Hematopoietic multipotent progenitor cell treated with erythropoietin and hydrocortisone succinate and interleukin-3 and kit ligand, for 17 days (in vitro differentiated cells): ENCODE results near the gene TMEM123.

ENCODE experiments used
- DNase-seq: peaks from one replicate; pipeline ENCODE4 v3.0.0-alpha.2; 2015; ENCODE audit warnings: low spot score

Gene TMEM123

DNA sequence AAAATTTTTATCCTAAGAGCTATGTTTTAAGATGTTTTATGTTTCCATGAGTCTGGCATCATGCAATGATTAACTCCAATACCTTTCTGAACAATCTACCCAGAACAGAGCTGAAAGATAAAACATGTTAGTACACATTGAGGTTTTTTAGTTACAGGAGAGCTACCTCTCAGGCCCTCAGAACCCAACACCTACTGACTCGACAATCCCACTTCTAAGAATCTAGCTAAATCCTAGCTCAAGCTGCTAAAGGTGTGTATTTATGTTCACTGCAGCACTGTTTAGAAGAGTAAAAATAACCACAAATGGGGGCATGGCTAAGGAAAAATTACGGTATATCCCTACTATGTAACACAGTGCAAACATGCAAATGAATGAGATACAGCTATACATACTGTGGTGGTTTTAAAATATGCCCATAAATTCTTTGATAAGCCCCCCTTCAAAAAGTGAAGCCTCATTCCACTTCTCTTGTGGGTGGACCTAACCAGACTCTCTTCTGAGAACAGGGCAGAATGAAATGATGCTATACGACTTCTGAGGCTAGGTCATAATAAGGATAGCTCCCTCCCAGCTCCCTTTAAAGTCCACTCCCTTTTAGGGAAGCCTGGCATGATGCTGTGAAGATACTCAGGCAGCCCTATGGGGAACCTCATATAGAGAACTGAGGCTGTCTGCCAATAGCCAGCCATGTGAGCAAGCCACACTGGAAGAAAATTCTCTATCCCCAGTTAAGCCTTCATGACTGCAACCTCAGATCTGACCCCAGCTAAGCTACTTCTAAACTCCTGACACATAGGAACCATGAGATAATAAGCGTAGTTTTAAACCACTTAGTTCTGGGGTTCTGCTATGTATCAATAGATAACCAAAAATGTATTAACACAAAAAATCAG is 29.5 kb downstream of the TMEM123 start:
- no peak for DNase-seq

DNA sequence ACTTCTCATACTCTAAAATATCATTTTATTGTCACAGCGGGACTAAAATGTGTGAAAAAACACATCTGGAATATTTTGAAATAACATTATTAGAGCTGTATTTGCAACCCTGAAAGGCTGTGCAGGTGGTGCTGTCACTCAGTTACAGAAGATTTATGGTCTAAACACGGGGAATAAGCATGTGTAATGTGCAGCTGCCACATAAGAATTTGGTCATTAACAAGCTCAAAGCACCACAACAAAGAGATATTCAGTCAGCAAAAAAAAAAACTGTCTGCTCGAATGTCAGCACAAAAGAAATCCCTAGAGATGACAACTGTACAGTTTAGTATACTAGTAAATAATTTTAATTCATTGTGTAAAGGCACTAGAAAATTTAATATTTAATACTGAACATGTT is 31.3 kb downstream of the TMEM123 start:
- DNase-seq, result no peak

DNA sequence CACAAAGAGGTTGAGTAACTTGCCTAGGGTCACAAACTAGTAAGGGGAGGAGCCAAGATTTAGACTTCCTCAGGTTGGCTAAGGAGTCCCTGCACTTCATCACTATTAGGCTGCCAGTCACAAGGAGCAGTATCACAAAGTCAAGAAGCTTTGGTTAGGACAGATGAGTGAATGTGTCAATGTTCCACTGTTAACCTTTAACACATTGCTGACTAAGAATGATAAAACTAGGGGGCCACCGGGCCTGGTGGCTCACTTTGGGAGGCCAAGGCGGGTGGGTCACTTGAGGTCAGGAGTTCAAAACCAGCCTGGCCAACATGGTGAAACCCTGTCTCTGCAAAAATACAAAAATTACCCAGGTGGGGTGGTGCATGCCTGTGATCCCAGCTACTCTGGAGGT is 32.0 kb downstream of the TMEM123 start:
- DNase-seq, result no peak

DNA sequence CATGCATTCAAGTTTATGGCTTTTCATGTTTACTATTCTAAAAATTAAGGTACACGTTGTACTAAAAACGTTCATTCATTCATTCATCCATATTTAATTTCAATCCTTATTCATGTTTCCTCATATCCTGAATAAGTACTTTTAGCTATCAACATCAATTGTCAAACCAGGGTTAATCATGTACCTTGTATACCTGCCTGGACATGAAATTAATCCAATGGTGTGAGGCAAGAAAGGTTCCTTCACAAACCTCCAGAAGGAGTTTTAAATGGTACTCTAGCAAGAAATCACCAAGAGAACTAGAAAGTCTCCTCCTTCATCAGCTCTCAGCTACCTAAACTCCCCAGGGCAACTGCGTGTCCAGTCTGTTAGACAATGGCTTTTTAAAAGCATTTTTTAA is 33.4 kb downstream of the TMEM123 start:
- no peak for DNase-seq

DNA sequence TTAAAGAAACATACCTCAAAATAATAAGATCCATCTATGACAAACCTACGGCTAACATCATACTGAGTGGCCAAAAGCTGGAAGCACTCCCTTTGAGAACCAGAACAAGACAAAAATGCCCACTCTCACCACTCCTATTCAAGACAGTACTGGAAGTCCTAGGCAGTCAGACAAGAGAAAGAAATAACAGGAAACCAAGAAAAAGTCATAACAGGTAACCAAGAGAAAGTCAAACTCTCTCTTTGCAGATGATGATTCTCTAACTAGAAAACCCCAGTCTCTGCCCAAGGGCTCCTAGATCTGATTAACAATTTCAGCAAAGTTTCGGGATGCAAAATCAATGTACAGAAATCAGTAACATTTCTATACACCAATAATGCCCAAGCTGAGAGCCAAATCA is 35.6 kb downstream of the TMEM123 start:
- DNase-seq, result no peak

DNA sequence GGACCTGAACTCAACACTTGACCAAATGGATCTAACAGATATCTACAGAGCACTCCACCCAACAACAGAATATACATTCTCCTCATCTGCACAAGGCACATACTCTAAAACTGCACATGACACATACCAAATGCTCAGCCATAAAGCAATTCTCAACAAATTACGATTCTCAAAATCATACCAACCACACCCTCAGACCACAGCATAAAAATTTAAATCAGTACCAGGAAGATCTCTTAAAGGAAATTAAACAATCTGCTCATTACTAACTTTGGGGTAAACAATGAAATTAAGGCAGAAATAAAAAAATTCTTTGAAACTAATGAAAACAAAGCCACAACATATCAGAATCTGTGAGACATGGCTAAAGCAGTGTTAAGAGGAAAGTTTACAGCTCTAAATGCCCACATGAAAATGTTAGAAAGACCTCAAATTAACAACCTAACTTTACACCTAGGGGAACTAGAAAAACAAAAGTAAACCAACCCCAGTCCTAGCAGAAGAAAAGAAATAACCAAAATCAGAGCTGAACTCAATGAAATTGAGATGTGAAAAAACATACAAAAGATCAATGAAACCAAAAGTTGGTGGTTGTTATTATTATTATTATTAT is 37.2 kb downstream of the TMEM123 start:
- DNase-seq, result no peak

DNA sequence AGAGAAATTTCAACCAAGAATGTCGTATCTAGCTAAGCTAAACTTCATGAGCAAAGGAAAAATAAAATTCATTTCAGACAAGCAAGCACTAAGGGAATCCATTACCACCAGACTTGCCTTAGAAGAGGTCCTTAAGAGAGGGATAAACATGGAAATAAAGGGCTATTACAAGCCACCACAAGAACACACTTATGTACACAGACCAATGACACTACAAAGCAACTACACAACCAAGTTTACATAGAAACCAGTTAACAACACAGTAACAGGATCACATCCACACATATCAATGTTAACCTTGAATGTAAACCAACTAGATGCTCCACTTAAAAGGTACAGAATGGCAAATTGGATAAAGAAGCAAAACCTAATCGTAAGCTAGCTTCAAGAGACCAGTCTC is 38.0 kb downstream of the TMEM123 start:
- no peak for DNase-seq

DNA sequence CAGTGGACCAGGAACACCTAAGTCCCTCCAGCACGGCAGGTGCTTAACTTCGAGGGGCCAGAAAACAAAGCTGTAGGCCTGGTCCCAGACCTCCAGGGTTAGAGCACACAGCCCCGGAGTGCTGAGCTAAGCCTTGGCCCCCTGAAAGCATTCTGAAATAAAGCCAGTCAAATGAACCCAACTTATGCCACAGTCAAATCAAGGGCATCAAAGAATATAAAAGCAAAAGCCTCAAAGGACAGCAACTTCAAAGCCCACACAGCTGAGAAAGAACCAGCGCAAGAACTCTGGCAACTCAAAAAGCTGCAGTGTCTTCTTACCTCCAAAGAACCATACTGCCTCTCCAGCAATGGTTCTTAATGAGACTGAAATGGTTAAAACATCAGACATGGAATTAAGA is 39.1 kb downstream of the TMEM123 start:
- DNase-seq, result no peak

DNA sequence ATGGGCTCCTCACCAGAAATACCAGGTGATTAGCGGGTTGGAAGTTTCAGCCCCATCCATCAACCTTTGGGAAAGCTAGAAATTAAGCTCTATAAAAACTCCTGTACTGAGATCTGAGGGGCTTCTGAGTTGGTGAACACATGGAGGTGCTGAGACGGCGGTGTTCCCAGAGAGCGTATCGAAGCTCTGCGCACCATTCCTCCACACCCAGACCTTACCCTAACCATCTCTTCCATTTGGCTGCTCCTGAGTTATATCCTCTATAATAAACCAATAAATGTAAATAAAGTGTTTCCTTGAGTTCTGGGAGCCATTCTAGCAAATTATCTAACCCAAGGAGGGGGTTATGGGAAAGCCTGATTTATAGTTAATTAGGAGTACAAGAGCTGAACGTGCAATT is 41.4 kb downstream of the TMEM123 start:
- no peak for DNase-seq

DNA sequence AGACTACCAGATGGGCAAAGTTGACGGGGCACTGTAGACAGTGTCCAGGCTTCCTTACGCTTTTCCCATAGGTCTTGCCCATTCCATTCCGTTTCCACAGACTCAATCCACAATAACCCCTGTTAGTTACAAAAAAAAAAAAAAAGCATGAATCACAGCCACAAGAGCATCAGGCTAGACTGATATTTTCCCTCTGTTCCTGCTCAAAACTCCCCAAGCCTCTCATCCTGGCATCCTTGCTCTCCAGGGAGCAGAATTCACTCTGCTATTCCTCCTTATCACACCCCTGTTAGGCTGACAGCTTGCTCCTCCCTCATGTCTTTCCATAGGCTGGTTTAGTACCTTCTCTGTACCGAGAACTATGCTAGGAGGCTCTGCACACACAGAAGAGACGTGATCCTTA is 42.2 kb downstream of the TMEM123 start:
- no peak for DNase-seq

DNA sequence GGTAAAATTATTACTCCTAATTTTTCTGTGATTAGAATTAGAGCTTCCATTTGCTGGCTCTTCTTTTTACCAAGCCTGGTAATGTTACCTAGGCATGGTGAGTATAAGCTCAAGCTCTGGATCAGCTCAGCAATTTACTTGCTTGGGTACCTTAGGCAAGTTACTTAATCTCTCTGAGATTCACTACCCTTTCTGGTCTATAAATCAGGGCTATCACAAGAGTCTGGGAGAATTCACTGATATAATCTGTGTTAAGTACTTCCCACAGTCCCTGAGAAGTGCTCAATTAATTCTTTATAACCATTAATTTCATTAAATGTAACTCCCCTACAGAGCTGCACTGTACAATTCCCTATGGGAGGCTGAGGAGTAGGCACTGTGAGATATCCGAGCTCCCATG is 44.2 kb downstream of the TMEM123 start:
- no peak for DNase-seq

DNA sequence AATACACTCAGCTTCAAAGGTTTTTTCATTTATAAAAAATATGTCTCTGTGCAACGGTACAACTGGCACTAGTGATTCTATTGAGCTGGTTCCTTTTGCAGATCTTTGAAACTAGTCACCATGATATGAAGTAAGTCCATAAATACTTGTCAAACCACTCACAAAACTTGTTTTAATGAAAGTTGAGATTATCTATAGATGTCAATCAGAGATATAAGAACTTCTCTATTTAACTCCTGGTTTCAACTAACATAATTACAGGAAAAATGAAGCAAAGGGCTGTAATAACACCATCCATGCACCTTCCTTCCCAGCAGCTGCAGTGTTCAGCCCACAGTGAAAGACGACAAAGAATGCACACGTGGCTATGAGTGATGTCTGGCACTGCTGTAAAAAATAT is 44.7 kb downstream of the TMEM123 start:
- no peak for DNase-seq

DNA sequence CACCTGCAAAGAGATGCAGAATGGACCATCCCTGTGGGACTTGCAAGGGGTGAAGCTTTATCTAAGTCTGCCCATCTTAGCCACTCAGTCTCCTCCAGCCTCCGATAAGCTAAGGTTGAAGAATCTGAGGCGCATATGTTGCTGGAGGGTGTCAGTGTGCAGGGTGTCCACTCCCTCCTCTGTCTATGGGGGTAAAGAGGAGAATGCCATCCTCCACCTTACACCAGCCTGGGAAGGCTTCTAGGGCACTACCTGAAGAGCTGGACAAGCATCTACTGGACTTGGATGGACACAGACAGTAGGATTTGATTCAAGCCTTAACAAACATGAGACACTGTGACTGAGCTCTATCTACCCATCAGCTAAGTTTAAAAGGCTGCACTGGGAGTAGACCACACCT is 46.5 kb downstream of the TMEM123 start:
- DNase-seq, result no peak

DNA sequence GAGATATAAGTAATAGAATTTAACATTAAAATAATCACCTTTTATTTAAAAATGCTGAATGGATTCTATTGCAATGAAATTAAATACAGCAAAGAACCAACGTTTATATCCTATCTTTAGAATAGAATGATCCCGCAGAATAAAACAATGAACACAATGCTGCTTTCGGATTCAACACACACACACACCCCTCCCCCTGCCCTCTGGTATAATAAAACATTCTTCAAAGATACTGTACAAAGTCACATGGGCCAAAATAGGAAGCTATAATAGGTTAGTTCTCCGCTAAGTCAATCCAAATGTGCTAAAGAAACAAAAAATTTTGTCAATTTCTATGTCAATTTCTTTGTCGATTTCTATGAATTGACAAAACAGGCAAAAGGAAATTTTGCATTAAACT is 47.1 kb downstream of the TMEM123 start:
- DNase-seq, result no peak

DNA sequence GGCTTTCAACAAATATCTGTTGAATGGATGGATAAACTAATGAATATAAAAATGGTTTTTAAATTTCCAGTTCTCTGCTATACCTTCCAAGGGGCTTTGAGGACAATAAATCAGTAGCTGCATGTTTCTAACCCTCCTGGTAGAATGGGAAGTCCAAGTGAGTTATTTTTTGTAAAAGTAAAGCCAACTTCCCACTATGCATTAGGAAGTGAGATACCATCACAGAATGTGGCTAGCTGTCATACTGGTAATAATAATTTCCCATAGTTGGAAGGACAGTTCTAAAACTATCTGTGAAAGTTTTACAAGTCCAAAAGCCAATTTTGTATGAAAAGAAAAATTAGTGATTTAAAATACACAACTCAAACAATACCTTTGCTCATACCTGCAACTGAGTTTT is 50.0 kb downstream of the TMEM123 start:
- no peak for DNase-seq

DNA sequence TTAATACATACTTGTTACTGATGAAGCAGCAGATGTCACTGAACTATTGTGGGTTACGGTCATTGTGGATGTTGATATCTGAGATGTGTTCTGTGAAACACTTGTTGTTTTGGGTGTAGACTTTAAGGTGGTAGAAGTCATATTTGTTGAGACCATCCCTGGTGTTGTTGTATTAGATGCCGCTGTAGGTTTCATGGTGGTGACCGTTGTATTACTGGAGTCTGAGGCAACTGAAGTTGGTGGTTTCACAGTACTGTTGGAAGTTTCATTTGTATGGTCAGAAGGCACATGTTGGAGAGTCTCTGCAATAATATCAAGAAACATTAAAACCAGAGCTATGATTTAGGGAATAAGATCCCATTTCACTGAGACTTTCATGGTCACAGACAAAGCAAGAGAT is 50.7 kb downstream of the TMEM123 start:
- no peak for DNase-seq

DNA sequence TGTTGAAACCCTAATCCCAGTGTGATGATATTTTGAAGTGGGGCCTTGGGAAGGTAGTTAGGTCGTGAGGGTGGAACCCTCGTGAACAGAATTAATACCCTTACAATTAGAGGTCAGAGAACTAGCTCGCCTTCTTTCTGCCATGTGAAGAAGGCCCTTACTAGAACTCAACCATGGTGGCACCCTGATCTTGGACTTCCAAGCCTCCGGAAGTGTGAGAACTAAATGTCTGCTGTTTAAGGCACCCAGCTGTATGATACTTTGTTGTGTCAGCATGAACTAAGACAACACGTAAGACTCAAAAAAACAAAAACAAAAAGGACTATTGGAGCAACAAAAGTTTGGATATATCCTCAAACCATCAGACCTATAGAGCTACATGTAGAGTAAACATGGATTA is 52.0 kb downstream of the TMEM123 start:
- DNase-seq, result no peak

DNA sequence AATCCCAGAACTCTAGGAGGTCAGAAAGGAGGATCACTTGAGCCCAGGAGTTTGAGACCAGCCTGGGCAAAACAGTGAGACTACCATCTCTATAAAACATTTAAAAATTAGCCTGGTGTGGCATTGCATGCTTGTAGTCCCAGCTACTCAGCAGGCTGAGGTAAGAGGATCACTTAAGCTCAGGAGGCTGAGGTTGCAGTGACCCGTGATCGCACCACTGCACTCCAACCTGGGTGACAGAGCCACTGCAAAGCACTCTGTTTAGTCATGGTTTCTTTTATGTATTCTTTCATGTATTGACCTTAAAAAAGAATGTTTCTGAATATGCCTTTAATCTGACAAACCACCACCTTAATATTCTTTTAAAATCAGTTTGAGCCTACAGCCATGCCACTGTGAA is 53.4 kb downstream of the TMEM123 start:
- DNase-seq, result no peak

DNA sequence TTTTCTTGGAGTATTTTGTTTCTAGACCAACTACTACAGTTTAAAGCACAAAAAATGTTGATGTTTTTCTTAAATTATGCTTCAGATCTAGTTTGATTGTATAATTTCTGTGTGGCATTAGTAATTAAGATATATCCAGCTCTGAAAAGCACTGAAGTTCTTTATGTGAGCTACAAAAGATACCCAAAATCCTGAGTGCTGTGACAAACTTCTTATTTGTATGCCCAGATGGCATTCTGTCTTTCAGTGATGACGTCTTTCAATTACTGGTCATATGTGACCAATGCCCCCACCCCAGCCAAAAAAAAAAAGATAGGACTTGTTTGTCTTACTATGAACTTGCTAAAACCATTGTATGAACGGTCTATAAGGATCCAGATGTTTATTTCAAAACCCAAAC is 54.3 kb downstream of the TMEM123 start:
- no peak for DNase-seq

DNA sequence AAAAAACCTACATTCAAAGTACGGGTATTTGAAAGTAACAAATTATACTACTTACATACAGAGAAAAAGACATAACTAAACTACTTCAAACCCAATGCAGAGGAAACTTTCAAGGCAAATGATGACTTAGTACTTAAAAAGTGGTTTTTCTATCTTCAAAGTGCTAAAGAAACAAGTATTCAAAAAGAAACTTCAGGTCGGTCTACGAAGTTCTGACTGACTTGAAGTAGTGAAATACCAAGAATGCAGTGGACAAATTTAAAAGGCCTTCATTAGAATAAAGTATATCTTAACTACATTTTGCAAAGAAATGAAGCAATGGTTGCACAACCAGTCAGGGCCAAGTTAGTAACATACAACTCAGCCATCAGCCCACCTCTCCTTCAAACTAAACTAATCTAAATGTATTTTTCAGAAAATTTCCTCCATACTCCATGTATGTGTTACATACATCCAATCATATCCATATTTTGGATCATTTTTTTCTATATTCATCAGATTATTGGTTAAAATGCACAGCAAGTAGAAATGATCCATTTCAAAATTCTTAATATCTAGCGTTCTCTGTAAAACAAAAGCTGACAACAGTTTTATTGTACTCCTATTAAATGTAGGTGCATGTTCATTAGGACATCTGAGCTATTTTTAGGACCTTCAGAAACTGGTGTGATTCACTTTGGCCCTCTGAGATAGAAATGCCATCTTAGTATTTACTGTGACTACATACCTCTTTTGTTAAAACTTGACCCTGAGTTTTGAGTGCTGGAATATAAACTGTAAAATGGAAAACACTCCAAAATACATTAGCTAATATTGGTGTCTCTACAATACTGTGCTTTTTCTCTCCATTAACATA is 55.6 kb downstream of the TMEM123 start:
- DNase-seq, result no peak

DNA sequence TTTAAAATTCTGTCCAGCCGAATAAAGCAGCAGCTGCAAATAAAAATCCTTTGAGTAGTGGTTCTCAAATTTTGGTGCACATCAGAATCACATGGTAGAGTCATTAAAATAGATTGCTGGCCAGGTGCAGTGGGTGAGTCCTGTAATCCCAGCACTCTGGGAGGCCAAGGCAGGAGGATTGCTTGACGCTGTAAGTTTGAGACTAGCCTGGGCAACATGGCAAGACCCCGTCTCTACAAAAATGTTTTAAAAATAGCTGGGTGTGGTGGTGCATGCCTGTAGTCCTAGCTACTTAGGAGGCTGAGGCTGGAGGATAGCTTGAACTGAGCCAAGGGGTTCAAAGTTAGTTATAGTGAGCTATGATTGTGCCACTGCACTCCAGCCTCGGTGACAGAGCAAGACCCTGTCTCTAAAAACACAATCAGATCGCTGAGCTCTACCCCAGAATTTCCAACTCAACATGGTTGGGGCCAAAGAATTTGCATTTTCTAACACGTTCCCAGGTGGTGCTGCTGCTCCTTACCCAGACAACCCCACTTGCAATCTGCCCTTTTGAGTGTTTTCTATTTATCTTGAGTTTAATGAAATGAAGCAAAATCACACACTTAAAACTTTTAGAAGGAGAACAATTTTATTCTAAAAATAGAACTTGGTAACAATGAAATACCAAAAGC is 56.7 kb downstream of the TMEM123 start:
- DNase-seq, result no peak

DNA sequence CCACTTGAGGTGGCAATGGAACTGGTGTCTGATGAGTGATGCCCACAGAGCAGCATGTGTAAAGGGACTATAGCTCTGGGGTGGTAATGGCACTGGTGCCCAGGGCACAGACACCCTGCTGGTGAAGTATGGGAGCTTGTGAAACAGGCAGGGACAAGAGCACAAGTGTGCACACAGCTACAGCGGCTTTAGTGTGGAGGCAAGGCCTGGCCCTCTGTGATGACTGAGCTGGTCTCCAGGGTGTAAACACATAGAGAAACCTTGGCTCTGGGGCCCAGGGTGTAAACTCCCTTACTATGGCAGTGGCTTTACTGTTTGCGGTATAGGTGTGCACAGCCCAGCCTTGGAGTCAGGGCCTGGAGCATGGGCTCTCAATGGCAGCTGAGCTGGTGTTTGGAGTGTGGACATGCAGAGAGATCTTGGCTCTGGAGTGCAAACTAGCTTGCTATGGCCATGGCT is 59.3 kb downstream of the TMEM123 start:
- no peak for DNase-seq
